Endothelial cell of umbilical vein (primary cell): ENCODE results near the gene USP47. TPM values are rescaled to one million over a fixed set of nuclear protein-coding genes. Genes with fewer than 3 reads are reported as not detected.

Experiments
- BruUV-seq: library from RNA; stranded (reverse); fragments of 400-500 nt; replicated peaks from 2 replicates; lab custom pipeline; 2021; lab: Mats Ljungman, UMichigan
- CTCF ChIA-PET: fragments of 300-600, 350-600 bp; sonication (Branson Sonifier 250); formaldehyde crosslinking; loops from one replicate; lab custom pipeline; 2021; ENCODE audit warnings: antibody characterized with exemption, inconsistent platforms; lab: Charles Lee
- POLR2A ChIA-PET: fragments of 300-600, 350-600 bp; sonication (Branson Sonifier 250); formaldehyde crosslinking; loops from one replicate; lab custom pipeline; 2021; ENCODE audit warnings: antibody characterized with exemption, inconsistent platforms; lab: Charles Lee
- DNase-seq: peaks from one replicate; pipeline ENCODE4 v3.0.0-alpha.2; 2011; ENCODE audit warnings: low read depth, low spot score
- FAIRE-seq: peaks from 2 replicates; lab custom pipeline; 2011; peaks lifted over from hg19 to GRCh38; lab: Jason Lieb, UNC
- H2AFZ ChIP-seq: 2 replicates; pipeline ENCODE4 v1.6.0; 2012; ENCODE audit warnings: low read depth, low read length, control low read depth, inconsistent platforms
- H3K27ac ChIP-seq: 2 replicates; pipeline ENCODE4 v1.5.1; 2011; ENCODE audit warnings: low read depth, mild to moderate bottlenecking, control low read depth, low read length, moderate library complexity; ENCODE audit not compliant: insufficient read depth
- H3K27me3 ChIP-seq, 2 experiments: 2 replicates each; pipeline versions ENCODE4 v1.6.0 to v1.6.1; 2011; ENCODE audit warnings: low read length in 2 of 2, mixed read lengths in 1 of 2; ENCODE audit not compliant: control insufficient read depth in 2 of 2, insufficient read depth in 2 of 2
- H3K36me3 ChIP-seq, 2 experiments: 2 replicates in 1 of 2; 3 replicates in 1 of 2; pipeline ENCODE4 v1.5.1; 2011; ENCODE audit warnings: low read length in 2 of 2, mild to moderate bottlenecking in 1 of 2, moderate library complexity in 1 of 2; ENCODE audit not compliant: control insufficient read depth in 2 of 2, insufficient read depth in 2 of 2; ENCODE audit errors: extremely low read depth in 1 of 2
- H3K4me1 ChIP-seq: 3 replicates; pipeline ENCODE4 v1.5.1; 2011; ENCODE audit warnings: mild to moderate bottlenecking, low read length; ENCODE audit not compliant: control insufficient read depth, insufficient read depth; ENCODE audit errors: extremely low read depth
- H3K4me2 ChIP-seq: 2 replicates; pipeline ENCODE4 v1.6.1; 2011; ENCODE audit warnings: low read length, control low read depth, mixed read lengths; ENCODE audit not compliant: insufficient read depth
- H3K4me3 ChIP-seq, 3 experiments: fragments of 200-600 bp in 1 of 3; sonication (generic), shearing (Covaris generic) in 1 of 3; replicated peaks in 1 of 3; 2 replicates each; pipeline ENCODE4 v1.5.1; 2011 to 2016; ENCODE audit warnings: control low read depth in 3 of 3, low read length in 3 of 3, mild to moderate bottlenecking in 2 of 3, inconsistent platforms in 1 of 3, low read depth in 1 of 3, moderate library complexity in 1 of 3; ENCODE audit not compliant: insufficient read depth in 1 of 3
- H3K79me2 ChIP-seq: 2 replicates; pipeline ENCODE4 v1.6.0; 2012; ENCODE audit warnings: low read length, inconsistent platforms; ENCODE audit not compliant: control insufficient read depth, insufficient read depth
- H3K9ac ChIP-seq: replicated peaks from 2 replicates; pipeline ENCODE3; 2011; ENCODE audit warnings: low read length, control low read depth; ENCODE audit not compliant: insufficient read depth; ENCODE audit errors: extremely low read depth
- H3K9me1 ChIP-seq: replicated peaks from 3 replicates; pipeline ENCODE4 v1.6.0; 2011; ENCODE audit warnings: mild to moderate bottlenecking, low read length; ENCODE audit not compliant: control insufficient read depth, insufficient read depth; ENCODE audit errors: extremely low read depth
- H3K9me3 ChIP-seq: replicated peaks from 2 replicates; pipeline ENCODE4 v1.5.1; 2012; ENCODE audit warnings: low read length, inconsistent platforms; ENCODE audit not compliant: control insufficient read depth, insufficient read depth
- H4K20me1 ChIP-seq: replicated peaks from 2 replicates; pipeline ENCODE3; 2011; ENCODE audit warnings: mild to moderate bottlenecking, low read length; ENCODE audit not compliant: control insufficient read depth, insufficient read depth; ENCODE audit errors: extremely low read depth
- EZH2 ChIP-seq: IDR thresholded peaks from 2 replicates; pipeline ENCODE4 v1.6.1; 2012; ENCODE audit warnings: borderline replicate concordance, low read depth, mild to moderate bottlenecking, moderate library complexity, low read length, inconsistent platforms; ENCODE audit not compliant: severe bottlenecking
- FOS ChIP-seq: IDR thresholded peaks from 2 replicates; pipeline ENCODE4 v1.6.1; 2011; ENCODE audit warnings: mild to moderate bottlenecking, low read length, moderate library complexity, borderline replicate concordance; ENCODE audit not compliant: insufficient read depth
- GATA2 ChIP-seq: IDR thresholded peaks from 2 replicates; pipeline ENCODE4 v1.7.0; 2011; ENCODE audit warnings: low read depth, mild to moderate bottlenecking, moderate library complexity, mixed read lengths, low read length; ENCODE audit not compliant: insufficient read length, insufficient read depth
- JUN ChIP-seq: IDR thresholded peaks from 2 replicates; pipeline ENCODE4 v1.6.1; 2011; ENCODE audit warnings: borderline replicate concordance, low read depth; ENCODE audit not compliant: insufficient read length, insufficient read depth
- MYC ChIP-seq: IDR thresholded peaks from one replicate; pipeline ENCODE4 v1.6.1; 2011; ENCODE audit warnings: mild to moderate bottlenecking, low read depth, low read length
- POLR2AphosphoS5 ChIP-seq: IDR thresholded peaks from 2 replicates; pipeline ENCODE4 v1.6.1; 2012; ENCODE audit warnings: low read depth, mild to moderate bottlenecking, control low read depth, low read length, moderate library complexity; ENCODE audit not compliant: insufficient read depth
- dilution Hi-C: fragments of 300-500 bp; cut with MboI; formaldehyde crosslinking; loops from one replicate; pipeline ENCODE4 v1.15.0; 2019; ENCODE audit warnings: low sequenced_read_pairs; ENCODE audit not compliant: extremely low pct_ligation_motif_present
- intact Hi-C: fragments of 100-400 bp; cut with micrococcal nuclease; formaldehyde crosslinking; loops from one replicate; pipeline ENCODE4 v1.10.0; 2022
- polyA plus RNA-seq, 4 experiments: library from polyadenylated mRNA; depleted of rRNA in 3 of 4; stranded (reverse) in 3 of 4; unstranded in 1 of 4; fragments of >200 nt; gene quantifications; 2 replicates each; pipeline versions ENCODE4 v1.2.1 to v1.2.3, GENCODE V29; 2011 to 2012; ENCODE audit warnings: missing spikeins in 1 of 4
- total RNA-seq: library from RNA; stranded (reverse); gene quantifications from 2 replicates; pipeline ENCODE4 v1.2.3, GENCODE V29; 2021
- TF ChIP-seq, protein P1 (sequence below), 2 donors: IDR thresholded peaks; 1 replicate in 1 of 2; 2 replicates in 1 of 2; pipeline ENCODE4 v1.5.1; 2011; ENCODE audit warnings: low read length in 2 of 2, mild to moderate bottlenecking in 2 of 2, moderate library complexity in 2 of 2, control low read depth in 1 of 2, inconsistent platforms in 1 of 2, low read depth in 1 of 2; ENCODE audit not compliant: insufficient read depth in 1 of 2; ENCODE audit errors: extremely low read depth in 1 of 2

Gene USP47
- total and polyA plus RNA-seq, 2 donors (not counting 3 experiments of a cell fraction or from before 2014, with no cell fraction given): 7.8 to 38.0 TPM

GRCh38 chr11:11931461-11932055 is 89.8 kb downstream of the USP47 start:
- no peak overlapping the region for H3K4me3 ChIP-seq
- CTCF ChIA-PET: interaction anchor here (0.5 to 2.4 kb wide), 54 partner anchors 9 to 357 kb away, joined by 3 to 108 read pairs (median 4); partner anchors contain the start of genes DKK3, MICAL2 and USP47
- H3K4me1 ChIP-seq: peaks cover 6% of the 10 kb centered on the region
- DNase-seq: peak; percentile 79
- no peak overlapping the region for H3K9ac ChIP-seq
- intact Hi-C loops: loop anchor here (1.0 kb wide), 4 partner anchors 113 to 351 kb away; no protein-coding TSS in a partner anchor
- TF ChIP-seq, protein P1, sequence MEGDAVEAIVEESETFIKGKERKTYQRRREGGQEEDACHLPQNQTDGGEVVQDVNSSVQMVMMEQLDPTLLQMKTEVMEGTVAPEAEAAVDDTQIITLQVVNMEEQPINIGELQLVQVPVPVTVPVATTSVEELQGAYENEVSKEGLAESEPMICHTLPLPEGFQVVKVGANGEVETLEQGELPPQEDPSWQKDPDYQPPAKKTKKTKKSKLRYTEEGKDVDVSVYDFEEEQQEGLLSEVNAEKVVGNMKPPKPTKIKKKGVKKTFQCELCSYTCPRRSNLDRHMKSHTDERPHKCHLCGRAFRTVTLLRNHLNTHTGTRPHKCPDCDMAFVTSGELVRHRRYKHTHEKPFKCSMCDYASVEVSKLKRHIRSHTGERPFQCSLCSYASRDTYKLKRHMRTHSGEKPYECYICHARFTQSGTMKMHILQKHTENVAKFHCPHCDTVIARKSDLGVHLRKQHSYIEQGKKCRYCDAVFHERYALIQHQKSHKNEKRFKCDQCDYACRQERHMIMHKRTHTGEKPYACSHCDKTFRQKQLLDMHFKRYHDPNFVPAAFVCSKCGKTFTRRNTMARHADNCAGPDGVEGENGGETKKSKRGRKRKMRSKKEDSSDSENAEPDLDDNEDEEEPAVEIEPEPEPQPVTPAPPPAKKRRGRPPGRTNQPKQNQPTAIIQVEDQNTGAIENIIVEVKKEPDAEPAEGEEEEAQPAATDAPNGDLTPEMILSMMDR (IDR thresholded peaks at IDR 0.05; ENCODE audit: extremely low read depth in 1 of 2, insufficient read depth in 1 of 2, low read depth in 1 of 2, low read length in 2 of 2): peak; percentile 32 to 51
- TF ChIP-seq JUN: no peak
- no peaks in the 10 kb centered on the region for H3K9me3 ChIP-seq
- H3K9me1 ChIP-seq: no peaks in the 10 kb centered on the region
- peaks cover 0 to 16% of the 10 kb centered on the region in 2 experiments for H3K36me3 ChIP-seq
- POLR2A ChIA-PET: no interaction called here
- no peak overlapping the region for H2AFZ ChIP-seq
- no peaks in the 10 kb centered on the region for H3K79me2 ChIP-seq
- peak; percentile 21 for FAIRE-seq
- H3K4me2 ChIP-seq: no peak overlapping the region
- H3K27me3 ChIP-seq: no peaks in the 10 kb centered on the region
- H4K20me1 ChIP-seq: no peaks in the 10 kb centered on the region
- no TSS peak for BruUV-seq
- dilution Hi-C loops: no loop called here
- H3K27ac ChIP-seq: no peak overlapping the region

GRCh38 chr11:11935536-11935935 is 93.8 kb downstream of the USP47 start:
- Histone ChIP-seq H3K9me1 (no peaks in the 10 kb centered on the region), H3K36me3 (peaks cover 2 to 17% of the 10 kb centered on the region in 2 experiments), H2AFZ (no peak overlapping the region), H3K9me3 (no peaks in the 10 kb centered on the region), H3K9ac (no peak overlapping the region), H3K4me3 (no peak overlapping the region), H4K20me1 (no peaks in the 10 kb centered on the region), H3K4me2 (no peak overlapping the region), H3K27me3 (no peaks in the 10 kb centered on the region), H3K4me1 (peaks cover 3% of the 10 kb centered on the region), H3K79me2 (no peaks in the 10 kb centered on the region), H3K27ac (no peak overlapping the region)
- BruUV-seq: no TSS peak
- TF ChIP-seq EZH2 (no peak), POLR2AphosphoS5 (no peak), FOS (no peak), GATA2 (no peak), MYC (no peak)
- dilution Hi-C loops: no loop called here
- DNase-seq (no peak), FAIRE-seq (no peak)
- ChIA-PET CTCF (interaction anchor here (0.8 to 2.4 kb wide), 2 partner anchors 109 to 136 kb away, joined by 3 to 17 read pairs; no protein-coding TSS in a partner anchor), POLR2A (no interaction called here)
- intact Hi-C loops: no loop called here
